ENCODE data around the gene CATSPERD. TPM values are rescaled to one million over a fixed set of nuclear protein-coding genes. Genes with fewer than 3 reads are reported as not detected.
A peak's percentile ranks its signal among the peaks of the same experiment; 100 is the strongest.

Gene CATSPERD
- total and polyA plus RNA-seq, 9 of the 15 experiments (the other 6 are each of a cell fraction or from before 2014, with no cell fraction given), result not detected

DNA sequence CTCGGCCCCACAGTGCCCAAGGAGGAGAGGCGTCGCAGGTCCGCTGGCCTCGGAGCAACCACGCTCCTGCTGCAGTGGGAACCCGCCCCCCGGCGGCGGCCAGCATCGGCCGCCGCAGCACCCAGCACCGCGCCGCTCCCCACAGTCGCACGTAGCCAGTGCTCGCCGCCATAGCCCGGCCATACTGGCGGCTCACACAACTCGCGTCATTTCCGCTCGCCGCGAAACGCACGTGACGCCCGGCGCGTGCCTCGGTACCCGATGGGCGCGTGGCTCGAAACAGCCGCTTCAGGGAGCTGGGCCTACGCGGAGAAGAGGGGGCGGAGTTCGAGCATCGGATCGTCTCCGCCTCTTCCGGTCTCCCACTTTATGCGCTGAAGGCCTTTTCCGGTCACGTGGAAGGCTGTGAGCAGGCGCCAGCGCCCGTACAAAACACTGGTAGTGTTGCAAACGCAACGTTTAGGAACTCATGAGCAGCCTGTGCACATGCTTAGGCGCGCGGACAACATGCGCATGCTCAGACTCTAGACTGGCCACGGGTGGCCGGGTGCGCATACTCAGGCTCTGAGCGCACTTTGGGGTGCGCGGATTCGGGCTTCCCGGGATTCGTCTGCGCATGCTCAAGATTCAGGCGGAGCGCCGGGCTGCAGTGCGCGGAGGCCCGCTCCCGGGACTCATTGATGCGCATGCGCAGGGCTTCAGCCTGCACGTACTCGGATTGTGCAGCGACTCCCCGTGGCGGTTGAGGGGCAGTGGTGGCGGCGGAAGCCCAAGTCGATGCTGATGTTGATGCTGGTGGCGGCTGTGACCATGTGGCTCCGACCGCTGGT is at the start of gene CATSPERD, which contains the start of gene LONP1 (continued):
- TF ChIP-seq, protein P1, sequence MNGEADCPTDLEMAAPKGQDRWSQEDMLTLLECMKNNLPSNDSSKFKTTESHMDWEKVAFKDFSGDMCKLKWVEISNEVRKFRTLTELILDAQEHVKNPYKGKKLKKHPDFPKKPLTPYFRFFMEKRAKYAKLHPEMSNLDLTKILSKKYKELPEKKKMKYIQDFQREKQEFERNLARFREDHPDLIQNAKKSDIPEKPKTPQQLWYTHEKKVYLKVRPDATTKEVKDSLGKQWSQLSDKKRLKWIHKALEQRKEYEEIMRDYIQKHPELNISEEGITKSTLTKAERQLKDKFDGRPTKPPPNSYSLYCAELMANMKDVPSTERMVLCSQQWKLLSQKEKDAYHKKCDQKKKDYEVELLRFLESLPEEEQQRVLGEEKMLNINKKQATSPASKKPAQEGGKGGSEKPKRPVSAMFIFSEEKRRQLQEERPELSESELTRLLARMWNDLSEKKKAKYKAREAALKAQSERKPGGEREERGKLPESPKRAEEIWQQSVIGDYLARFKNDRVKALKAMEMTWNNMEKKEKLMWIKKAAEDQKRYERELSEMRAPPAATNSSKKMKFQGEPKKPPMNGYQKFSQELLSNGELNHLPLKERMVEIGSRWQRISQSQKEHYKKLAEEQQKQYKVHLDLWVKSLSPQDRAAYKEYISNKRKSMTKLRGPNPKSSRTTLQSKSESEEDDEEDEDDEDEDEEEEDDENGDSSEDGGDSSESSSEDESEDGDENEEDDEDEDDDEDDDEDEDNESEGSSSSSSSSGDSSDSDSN (IDR thresholded peaks at IDR 0.05; ENCODE audit: borderline replicate concordance in 1 of 2, low read depth in 2 of 2, low read length in 2 of 2), result peak; percentile 76 to 90; a peak in 3 of 4 replicates
- TF ChIP-seq CHD2 (IDR thresholded peaks at IDR 0.05; ENCODE audit: low read depth, low read length), result 0 out of 2 replicates have a peak, but pooled peaks have one; percentile 21
- no peak for TF ChIP-seq TAL1 (IDR thresholded peaks at IDR 0.05)
- TF ChIP-seq RNF2 (IDR thresholded peaks at IDR 0.05), result peak; percentile 71; the same call in 1 of the 2 replicates
- TF ChIP-seq, protein P2, sequence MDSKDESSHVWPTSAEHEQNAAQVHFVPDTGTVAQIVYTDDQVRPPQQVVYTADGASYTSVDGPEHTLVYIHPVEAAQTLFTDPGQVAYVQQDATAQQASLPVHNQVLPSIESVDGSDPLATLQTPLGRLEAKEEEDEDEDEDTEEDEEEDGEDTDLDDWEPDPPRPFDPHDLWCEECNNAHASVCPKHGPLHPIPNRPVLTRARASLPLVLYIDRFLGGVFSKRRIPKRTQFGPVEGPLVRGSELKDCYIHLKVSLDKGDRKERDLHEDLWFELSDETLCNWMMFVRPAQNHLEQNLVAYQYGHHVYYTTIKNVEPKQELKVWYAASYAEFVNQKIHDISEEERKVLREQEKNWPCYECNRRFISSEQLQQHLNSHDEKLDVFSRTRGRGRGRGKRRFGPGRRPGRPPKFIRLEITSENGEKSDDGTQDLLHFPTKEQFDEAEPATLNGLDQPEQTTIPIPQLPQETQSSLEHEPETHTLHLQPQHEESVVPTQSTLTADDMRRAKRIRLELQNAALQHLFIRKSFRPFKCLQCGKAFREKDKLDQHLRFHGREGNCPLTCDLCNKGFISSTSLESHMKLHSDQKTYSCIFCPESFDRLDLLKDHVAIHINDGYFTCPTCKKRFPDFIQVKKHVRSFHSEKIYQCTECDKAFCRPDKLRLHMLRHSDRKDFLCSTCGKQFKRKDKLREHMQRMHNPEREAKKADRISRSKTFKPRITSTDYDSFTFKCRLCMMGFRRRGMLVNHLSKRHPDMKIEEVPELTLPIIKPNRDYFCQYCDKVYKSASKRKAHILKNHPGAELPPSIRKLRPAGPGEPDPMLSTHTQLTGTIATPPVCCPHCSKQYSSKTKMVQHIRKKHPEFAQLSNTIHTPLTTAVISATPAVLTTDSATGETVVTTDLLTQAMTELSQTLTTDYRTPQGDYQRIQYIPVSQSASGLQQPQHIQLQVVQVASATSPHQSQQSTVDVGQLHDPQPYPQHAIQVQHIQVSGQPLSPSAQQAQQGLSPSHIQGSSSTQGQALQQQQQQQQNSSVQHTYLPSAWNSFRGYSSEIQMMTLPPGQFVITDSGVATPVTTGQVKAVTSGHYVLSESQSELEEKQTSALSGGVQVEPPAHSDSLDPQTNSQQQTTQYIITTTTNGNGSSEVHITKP (IDR thresholded peaks at IDR 0.05; ENCODE audit: partially characterized antibody), result peak; percentile 4
- no peak for TF ChIP-seq PHF21A (IDR thresholded peaks at IDR 0.05; ENCODE audit: borderline replicate concordance, low read depth)
- peak; percentile 63 for TF ChIP-seq NR2C2 (CRISPR knock-in tag; IDR thresholded peaks at IDR 0.05)
- TF ChIP-seq NR2C2 (tag; IDR thresholded peaks at IDR 0.05), result peak; percentile 52; the same call in 1 of the 2 replicates
- TF ChIP-seq HNRNPLL (IDR thresholded peaks at IDR 0.05; ENCODE audit: low read depth, low read length, poor library complexity, severe bottlenecking), result peak; percentile 64
- no peak; the same call in 1 of the 2 replicates for TF ChIP-seq E2F3 (CRISPR knock-in tag; IDR thresholded peaks at IDR 0.05)
- TF ChIP-seq ZNF785 (CRISPR knock-in tag; IDR thresholded peaks at IDR 0.05), result peak; percentile 89; the same call in 1 of the 2 replicates
- no peak for TF ChIP-seq ZNF717 (CRISPR knock-in tag; IDR thresholded peaks at IDR 0.05)
- peak; percentile 90 for TF ChIP-seq GTF2F1 (IDR thresholded peaks at IDR 0.05; ENCODE audit: low read depth, low read length)
- no peak for TF ChIP-seq FOXM1 (IDR thresholded peaks at IDR 0.05; ENCODE audit: low read depth)
- TF ChIP-seq FOXM1 (CRISPR knock-in tag; IDR thresholded peaks at IDR 0.05; ENCODE audit: low read depth), result 0 out of 2 replicates have a peak, but pooled peaks have one; percentile 10
- TF ChIP-seq TEAD4 (IDR thresholded peaks at IDR 0.05; ENCODE audit: low read length), result no peak
- TF ChIP-seq TEAD4 (CRISPR knock-in tag; IDR thresholded peaks at IDR 0.05; ENCODE audit: borderline replicate concordance), result 0 out of 2 replicates have a peak, but pooled peaks have one; percentile 57
- TF ChIP-seq, protein P3, sequence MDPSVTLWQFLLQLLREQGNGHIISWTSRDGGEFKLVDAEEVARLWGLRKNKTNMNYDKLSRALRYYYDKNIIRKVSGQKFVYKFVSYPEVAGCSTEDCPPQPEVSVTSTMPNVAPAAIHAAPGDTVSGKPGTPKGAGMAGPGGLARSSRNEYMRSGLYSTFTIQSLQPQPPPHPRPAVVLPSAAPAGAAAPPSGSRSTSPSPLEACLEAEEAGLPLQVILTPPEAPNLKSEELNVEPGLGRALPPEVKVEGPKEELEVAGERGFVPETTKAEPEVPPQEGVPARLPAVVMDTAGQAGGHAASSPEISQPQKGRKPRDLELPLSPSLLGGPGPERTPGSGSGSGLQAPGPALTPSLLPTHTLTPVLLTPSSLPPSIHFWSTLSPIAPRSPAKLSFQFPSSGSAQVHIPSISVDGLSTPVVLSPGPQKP (CRISPR knock-in tag; IDR thresholded peaks at IDR 0.05), result no peak
- 0 out of 2 replicates have a peak, but pooled peaks have one; percentile 7 for TF ChIP-seq MEF2A (IDR thresholded peaks at IDR 0.05; ENCODE audit: control insufficient read depth, low read depth, low read length)
- TF ChIP-seq, protein P4, sequence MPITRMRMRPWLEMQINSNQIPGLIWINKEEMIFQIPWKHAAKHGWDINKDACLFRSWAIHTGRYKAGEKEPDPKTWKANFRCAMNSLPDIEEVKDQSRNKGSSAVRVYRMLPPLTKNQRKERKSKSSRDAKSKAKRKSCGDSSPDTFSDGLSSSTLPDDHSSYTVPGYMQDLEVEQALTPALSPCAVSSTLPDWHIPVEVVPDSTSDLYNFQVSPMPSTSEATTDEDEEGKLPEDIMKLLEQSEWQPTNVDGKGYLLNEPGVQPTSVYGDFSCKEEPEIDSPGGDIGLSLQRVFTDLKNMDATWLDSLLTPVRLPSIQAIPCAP (CRISPR knock-in tag; IDR thresholded peaks at IDR 0.05; ENCODE audit: borderline replicate concordance), result no peak

Data from K562 (cell line).